KOPT-K1 (cell line): ENCODE data around the gene BTG2.
A peak's percentile ranks its signal among the peaks of the same experiment; 100 is the strongest.
"Not testable (repeated sequence)": the region's sequence is repeated elsewhere in the genome, so short reads cannot be mapped to it uniquely, and the experiment has no call there.

Experiments used
- H3K27ac ChIP-seq: fragments of 200-600 bp; sonication (generic); 2 replicates; pipeline ENCODE4 v1.5.1; 2016; ENCODE audit warnings: antibody characterized with exemption, mild to moderate bottlenecking, low read depth, low read length; ENCODE audit not compliant: poor library complexity, severe bottlenecking
- H3K36me3 ChIP-seq: fragments of 200-600 bp; sonication (generic); 2 replicates; pipeline ENCODE4 v1.5.1; 2017; ENCODE audit warnings: antibody characterized with exemption, mild to moderate bottlenecking, low read length, moderate library complexity; ENCODE audit not compliant: insufficient read depth
- H3K9me3 ChIP-seq: fragments of 200-600 bp; sonication (generic); 2 replicates; pipeline ENCODE4 v1.5.1; 2017; ENCODE audit warnings: antibody characterized with exemption, low read length, mild to moderate bottlenecking; ENCODE audit not compliant: insufficient read depth, poor library complexity, severe bottlenecking

BTG2 gene

GRCh38 chr1:203314025-203314759 is 8.9 kb downstream of the BTG2 start:
- H3K36me3 ChIP-seq, H3K27ac ChIP-seq, H3K9me3 ChIP-seq: not testable (repeated sequence)

DNA sequence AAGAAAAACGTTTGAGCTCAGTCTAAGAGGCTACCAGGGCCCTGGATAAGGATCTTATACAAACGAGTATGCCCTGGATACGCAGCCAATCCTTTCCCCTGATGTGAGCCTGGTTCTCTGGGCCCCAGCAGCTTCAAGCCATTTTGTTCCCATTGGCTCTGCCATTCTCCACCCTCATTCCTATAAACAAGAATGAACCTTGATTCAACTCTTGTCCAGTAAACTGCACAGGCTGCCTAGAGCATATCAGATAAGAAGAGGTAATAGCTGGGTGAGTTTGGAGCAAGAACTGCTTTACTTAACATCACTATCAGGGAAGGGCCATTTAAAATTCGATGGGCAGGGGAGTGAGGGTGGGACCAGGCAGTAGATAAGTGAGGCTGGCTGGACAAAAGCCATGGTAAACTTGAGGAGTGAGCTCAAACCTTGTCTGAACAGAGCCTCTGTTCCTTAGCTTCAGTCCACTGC is 11.3 kb downstream of the BTG2 start:
- Histone ChIP-seq H3K36me3 (no peaks in the 10 kb centered on the region), H3K9me3 (no peaks in the 10 kb centered on the region), H3K27ac (no peak overlapping the region)

- H3K27ac ChIP-seq = no peak overlapping the region
- H3K36me3 ChIP-seq = no peaks in the 10 kb centered on the region
- no peaks in the 10 kb centered on the region for H3K9me3 ChIP-seq
Observed at GRCh38 chr1:203317429-203318228, 12.3 kb downstream of the BTG2 start.

GRCh38 chr1:203318229-203318517 is 12.9 kb downstream of the BTG2 start:
- H3K9me3 ChIP-seq = no peaks in the 10 kb centered on the region
- no peak overlapping the region for H3K27ac ChIP-seq
- H3K36me3 ChIP-seq = no peaks in the 10 kb centered on the region

- Histone ChIP-seq H3K36me3 (no peaks in the 10 kb centered on the region), H3K9me3 (no peaks in the 10 kb centered on the region), H3K27ac (peak overlapping the region; percentile 73)
Observed at GRCh38 chr1:203320591-203321272, 15.4 kb downstream of the BTG2 start.

DNA sequence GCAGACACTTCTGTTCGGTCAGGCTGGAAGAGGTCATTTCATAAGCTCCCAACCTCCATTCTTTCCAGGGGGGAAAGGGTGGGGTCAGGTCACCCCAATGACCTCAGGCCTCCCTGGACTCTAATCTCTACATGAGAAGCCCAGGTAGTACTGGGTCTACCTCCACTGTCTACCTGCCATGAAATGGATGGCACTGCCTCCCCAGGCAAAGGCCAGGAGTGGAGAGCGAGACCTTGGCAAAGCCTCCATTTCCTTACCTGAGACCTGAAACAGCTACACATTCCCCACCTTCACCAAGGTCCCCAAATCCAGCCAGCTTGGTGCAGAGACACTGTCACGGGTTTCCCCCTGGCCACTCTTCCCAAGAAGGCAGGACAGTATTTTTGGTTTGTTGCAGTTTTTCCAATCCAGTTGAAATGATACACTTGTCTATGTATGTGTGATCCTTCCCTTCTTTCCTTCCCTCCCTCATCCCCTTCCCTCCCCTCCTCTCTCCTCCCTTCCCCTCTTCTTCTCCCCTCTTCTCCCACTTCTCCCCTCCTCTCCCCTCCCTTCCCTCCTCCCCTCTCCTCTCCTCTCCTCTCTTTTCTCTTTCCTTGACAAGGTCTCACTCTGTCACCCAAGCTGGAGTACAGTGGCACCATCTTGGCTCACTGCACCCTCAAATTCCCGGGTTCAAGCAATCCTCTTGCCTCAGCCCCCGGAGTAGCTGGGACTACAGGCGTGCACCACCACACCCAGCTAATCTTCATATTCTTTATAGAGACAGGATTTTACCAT is 16.1 kb downstream of the BTG2 start:
- Histone ChIP-seq H3K9me3 (no peaks in the 10 kb centered on the region), H3K27ac (peak overlapping the region; percentile 73), H3K36me3 (no peaks in the 10 kb centered on the region)

- Histone ChIP-seq H3K36me3 (no peaks in the 10 kb centered on the region), H3K27ac (no peak overlapping the region), H3K9me3 (no peaks in the 10 kb centered on the region)
Observed at GRCh38 chr1:203322500-203323179, 17.3 kb downstream of the BTG2 start.

GRCh38 chr1:203323587-203323986 is 18.3 kb downstream of the BTG2 start:
- Histone ChIP-seq H3K36me3 (no peaks in the 10 kb centered on the region), H3K9me3 (no peaks in the 10 kb centered on the region), H3K27ac (peak overlapping the region; percentile 48)

DNA sequence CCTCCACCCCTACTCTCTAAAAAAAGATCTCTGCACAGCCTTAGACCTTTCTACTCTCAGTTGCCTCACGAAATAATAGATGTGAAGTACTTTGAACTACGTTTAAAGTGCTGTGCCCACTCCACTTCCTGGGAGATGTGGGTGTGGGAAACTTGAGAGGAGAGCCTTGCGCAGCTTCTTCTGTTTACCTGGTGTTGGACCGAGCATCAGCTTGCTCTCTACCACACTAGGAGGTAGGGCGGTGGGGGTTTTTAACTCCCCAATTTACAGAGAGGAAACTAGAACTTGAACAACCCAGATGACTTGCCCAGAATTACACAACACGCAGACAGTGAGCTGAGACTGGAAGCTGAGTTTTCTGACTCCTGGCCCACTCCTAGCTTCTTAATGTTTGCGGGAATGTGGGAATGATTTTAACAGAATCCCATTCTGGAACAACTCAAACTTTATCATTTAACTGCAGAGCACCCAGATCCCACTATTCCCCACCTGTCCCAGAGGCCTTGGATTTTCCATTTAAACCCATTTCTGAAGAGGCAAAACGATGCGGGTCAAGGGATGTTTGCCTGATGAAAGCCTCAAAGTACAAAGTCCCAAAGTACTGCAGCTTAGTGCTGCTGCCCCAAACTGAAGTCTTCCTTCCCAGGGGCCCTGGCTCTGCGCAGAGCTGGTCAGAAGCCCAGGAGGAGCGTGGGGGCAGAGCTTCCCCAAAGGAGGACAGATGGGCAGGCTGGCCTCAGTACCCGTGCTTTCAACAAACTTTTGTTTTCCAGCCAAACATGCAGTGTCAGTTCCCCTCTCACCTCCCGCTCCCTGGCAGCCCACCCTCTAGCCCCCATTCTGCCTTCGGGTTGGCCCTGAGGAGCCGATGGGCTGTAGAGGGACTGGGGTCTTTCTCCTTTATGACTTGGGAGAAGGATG is 19.0 kb downstream of the BTG2 start:
- Histone ChIP-seq H3K9me3 (no peaks in the 10 kb centered on the region), H3K27ac (peak overlapping the region; percentile 48), H3K36me3 (no peaks in the 10 kb centered on the region)

GRCh38 chr1:203325026-203325417 is 19.7 kb downstream of the BTG2 start:
- Histone ChIP-seq H3K27ac (peak overlapping the region; percentile 48), H3K36me3 (no peaks in the 10 kb centered on the region), H3K9me3 (no peaks in the 10 kb centered on the region)

DNA sequence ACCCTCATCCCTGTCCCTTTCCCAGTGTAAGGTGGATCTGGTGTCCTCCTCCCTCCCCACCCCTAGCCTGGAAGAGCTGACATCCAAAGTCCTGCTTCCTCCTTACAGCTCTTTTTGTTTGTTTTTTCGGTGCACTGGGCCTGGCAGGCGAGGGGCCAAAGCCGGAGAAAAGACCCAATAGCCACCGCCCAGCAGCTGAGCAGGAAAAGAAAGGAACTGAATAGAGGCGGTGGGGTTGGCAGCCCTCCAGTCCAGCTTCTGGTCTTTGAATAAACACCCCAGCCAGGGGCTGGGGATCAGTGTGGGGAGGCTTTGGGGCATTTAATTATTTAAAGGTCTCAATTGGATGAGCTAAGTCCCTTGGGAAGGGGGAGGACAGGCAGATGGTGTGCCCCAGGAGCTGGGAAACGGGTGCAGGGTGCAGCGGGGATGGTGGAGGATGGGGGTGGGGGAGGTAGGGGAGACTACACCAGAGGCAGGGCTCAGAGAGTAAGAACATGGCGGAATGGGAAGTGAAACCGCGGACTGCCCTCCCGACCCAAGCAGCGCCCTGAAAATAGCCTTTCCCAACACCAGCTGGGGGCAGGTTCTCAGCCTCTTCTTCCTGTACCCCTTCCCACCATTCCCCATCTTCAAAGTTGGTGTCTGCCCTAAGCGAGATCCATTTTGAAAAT is 20.2 kb downstream of the BTG2 start:
- no peaks in the 10 kb centered on the region for H3K36me3 ChIP-seq
- H3K27ac ChIP-seq = peak overlapping the region; percentile 48
- H3K9me3 ChIP-seq = no peaks in the 10 kb centered on the region

DNA sequence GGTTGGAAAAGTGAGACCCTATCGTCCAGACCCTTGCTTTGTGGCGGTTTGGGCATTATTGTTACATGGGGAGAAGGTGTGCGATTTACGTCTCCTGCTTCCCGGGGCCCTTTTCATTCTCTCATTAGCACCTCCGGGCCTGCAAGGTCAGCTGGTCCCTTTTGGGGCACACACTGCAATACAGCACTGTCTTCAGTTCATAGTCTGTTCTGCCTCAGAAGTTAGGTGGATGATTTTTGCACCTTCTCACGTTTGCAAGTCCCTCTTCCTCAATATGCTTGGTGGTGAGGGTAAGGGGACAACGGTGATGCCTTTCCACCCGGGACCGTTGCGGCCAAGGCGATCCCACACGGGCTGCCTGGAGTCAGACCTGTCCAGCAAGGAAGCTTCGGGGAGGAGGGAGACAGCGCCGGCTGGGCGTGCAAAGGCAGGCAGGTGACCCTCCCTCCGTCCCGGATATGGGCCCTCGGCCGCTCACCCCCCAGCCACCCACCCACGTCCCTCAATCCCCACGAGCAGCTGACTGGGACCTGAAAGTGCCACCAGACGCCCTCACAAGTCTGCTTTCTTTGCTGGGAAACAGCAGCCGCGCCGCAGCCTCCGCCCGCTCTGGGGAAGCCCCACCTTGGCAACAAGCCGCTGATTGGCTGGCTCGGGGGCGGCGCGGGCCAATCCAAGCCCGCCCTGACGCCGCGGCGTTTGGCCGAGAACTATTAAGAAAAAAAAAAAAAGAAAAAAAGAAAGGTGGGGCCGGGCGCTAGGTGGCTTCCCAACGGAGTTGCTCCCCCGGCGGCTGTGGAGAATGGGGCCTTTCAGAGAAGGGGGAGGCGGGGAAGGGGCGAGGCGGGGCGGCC is 21.7 kb downstream of the BTG2 start:
- Histone ChIP-seq H3K36me3 (no peaks in the 10 kb centered on the region), H3K27ac (peak overlapping the region; percentile 84), H3K9me3 (no peaks in the 10 kb centered on the region)
